GM21360 (cell line): ENCODE data around the gene SEMA5A.

Source experiments
- ATAC-seq: cut with Tn5 transposase; IDR thresholded peaks from one replicate; pipeline ENCODE4 v1.9.1; 2021; ENCODE audit warnings: mild to moderate bottlenecking, moderate library complexity; ENCODE audit not compliant: unreplicated experiment

SEMA5A gene

DNA sequence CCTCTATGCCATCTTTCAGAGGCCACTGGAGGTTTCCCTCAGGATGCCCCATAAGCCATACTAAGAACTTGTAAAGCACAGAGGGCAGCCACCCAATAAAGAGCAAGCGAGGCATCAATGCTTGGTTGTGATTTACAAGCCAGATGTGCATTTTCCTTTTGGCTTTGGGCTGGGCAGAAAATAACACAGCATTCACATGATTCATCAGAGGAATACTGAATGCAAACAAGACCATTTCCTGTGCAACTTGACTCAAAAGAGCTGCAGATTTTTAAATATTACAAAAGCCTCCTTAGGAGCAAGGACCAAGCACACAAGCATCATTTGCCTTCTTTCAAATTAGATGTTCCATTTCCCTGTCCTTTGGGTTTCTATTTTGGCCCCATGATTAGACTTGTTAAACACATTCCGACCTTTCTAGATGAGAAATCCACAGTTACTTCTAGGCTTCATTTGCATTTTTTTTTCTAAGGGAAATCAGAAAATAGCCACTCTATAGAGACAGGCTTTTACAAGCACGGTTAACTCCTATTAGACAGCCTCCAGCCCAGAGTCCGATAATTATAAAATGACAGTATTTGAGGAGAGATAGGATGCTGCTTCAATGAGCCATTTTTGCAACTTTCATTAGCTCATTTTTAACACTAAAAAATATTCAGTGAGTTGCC, 207.8 kb downstream of the SEMA5A start:
- ATAC-seq = no peak

DNA sequence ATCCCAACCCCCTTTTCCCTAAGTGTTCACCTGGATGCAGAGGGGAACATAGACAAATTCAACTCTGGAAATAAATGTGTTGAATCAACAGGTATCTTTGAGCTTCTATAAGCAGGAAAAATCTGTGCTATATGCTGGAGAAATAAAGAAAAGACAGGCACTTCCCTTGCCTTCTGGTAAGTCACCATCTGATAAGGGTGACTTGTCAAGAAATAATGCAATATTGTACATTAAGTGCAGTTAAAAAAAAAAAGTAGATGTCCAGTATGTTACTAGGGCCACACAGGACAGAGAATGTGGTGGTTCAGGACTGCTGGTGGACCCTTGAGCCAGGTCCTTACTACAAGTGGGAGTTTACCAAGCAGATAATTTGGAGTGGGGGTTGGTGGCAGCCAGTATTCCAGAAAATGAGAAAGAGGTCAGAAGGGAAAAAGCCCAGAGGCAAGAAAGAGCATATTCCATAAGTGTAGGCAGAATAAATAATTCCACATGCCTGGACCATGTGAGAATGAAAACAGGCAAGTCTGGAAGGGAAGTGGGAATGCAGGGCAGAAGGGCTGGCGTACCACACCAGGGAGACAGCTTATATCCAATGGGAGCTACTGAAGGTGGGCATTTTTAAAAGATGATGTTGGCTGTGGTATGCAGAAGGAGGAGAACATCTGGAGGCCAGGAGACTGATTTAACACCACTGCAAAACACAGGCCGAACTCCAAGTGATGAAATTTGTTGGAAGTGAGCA, 209.9 kb downstream of the SEMA5A start:
- no peak for ATAC-seq

DNA sequence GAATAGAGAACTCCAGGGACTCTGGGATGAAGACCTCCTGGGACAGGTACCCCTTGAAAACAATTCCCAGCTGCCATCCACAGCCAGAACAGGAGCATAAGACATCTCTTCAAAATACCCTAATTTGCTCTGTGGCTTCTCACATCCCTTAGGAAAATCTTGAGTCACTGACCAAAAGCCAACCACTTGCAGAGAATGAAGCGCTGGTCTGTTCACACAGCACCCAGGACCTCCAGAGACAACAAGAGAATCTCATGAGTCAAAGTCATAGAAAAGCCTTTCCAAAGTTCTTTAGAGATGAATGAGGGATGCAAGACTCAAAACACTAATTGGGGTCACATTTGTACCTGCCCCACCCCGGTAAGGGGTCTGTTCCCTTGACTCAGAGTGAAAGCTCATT, 210.6 kb downstream of the SEMA5A start:
- no peak for ATAC-seq

DNA sequence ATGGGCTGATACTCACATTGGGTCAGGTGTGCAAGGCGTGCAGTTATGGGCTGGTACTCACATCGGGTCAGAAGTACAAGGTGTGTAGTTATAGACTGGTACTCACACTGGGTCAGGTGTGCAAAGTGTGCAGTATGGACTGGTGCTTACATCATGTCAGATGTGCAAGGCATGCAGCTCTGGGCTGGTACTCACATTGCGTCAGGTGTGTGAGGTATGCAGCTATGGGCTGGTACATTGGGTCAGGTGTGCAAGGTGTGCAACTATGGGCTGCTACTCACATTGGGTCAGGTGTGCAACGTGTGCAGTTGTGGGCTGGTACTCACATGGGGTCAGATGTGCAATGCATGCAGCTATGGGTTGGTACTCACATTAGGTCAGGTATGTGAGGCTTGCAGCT, 213.8 kb downstream of the SEMA5A start:
- no peak for ATAC-seq

DNA sequence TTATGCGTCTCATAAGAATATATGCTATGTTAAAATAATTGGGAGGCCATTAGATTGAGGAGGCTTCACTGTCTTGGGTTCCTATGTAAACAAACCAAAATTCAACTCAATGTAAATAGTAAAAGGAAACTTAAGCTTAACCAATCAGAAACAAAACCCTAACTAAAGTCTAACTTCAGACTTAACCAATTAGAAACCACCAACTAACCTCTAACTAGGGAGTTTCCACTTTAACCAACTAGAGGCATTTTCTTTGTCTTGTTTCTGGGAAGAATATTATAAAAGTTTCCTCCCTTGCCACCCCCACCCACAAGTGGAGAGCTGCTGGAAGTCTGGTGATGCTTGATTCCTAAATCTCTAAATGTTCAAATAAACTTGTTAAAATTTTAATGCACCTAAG, 214.5 kb downstream of the SEMA5A start:
- no peak for ATAC-seq

DNA sequence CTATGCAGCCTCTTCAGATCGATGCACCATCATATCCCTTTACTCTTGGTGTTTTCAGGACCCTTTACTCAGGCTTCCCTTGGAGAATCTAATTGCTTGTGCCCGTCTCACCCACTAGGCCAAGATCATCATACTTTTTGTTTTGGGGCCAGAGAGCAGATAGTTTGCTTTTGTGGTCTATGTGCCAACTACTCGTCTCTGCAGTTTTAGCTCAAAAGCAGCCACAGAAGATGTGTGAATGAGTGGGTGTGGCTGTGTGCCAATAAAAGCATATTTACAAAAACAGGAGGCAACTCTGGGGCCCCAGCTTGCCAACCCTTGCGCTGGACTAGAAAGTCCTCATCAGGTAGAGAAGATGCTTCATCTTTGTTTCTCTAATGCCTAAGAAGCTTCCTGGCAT, 216.8 kb downstream of the SEMA5A start:
- ATAC-seq = no peak

DNA sequence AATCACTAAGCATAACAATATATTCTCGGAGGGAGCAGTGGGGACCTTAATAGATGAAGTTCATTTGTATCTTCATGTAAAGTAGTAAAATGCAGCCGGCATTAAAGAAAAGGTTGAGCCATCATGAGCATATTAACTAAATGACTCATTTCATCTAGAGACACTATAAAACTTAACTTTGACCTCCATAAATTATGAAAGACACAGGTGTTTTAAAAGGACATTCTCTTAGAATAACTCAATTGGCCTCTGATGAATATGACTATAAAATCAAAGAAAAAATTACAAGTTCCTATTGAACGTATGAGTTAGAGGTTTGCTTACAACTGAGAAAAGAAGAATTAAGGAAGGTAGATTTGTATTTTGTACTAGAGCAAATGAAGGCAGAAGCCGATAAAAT, 220.3 kb downstream of the SEMA5A start:
- ATAC-seq = no peak

DNA sequence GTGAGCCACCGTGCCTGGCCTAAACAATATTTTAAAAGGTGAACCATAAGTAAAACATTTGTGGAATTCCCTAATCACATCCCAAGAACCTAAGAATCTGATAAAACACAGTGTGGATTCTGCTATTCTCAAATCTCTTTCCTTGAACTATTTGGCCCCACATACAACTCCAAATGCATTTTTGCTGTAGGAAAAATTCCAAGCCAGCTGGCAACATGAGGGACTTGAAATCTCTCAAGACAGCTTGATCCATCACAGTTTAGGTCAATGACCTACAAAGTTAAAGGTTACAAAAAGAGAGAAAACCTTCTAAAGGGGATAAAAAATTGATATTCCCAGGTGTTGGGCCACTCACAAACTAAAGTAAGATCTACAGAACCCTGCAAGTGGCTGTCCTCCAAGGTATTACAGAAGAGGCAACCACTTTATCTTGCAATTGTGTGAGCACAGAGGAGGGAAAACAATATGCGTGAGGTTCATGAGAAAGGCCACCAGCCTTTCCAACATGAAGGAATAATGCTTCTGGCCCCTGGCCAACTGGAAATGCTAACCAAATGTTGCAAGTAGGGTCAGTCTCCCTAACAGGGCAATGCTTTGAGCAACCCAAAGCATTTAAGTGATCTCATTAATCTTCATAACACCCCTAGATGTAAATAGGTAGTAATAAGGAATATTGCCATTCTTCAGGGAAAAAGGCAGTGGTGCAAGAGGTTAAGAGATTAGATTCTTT, 221.4 kb downstream of the SEMA5A start:
- ATAC-seq = no peak

DNA sequence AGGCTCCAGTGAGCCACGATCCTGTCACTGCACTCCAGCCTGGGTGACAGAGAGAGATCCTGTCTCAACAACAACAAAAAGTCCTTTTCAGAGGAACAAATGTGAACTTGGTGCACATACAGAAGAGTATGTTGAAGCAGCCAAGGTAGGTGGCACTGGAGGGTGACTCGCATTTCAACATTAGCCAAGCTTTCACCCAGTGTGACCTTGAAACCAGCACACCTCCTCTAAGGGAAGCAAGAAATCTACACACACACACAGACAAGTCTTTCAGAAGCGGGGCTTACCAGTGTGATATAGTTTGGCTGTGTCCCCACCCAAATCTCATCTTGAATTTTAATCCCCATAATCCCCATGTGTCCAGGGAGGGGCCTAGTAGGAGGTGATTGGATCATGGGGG, 225.2 kb downstream of the SEMA5A start:
- no peak for ATAC-seq

DNA sequence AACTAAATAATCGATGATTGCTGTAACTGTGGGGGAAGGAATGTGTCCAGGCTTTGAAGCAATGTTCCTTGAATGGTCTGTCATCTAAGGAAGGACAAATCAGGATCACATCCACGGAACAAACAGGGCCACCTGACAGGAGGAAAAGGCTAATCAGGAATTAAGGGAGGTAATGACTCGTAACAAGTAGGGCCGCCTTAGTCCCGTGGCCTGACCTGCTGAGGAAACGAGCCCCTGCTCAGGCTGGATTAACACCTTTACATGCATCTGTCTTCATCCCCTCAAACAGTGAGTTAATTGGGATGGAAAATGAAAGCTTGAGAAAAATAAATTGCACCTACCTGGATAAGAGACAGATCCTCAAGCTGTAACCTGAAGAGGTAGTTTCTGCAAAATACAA, 227.8 kb downstream of the SEMA5A start:
- ATAC-seq = no peak

DNA sequence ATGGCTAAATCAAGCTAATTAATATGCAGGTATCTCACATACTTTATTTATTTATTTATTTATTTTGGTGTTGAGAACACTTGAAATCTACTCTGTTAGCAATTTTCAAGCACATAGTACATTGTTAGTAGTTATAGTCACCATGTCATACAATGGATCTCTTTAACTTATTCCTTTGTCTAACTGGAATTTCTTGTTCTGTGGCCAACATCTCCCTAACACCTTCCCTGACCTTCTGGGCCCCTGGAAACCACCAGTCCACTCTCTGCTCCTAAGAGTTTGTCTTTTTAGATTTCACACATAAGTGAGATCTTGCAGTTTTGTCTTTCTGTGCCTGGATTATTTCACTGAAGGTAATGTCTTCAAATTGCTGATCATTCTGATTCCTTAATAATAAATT, 229.1 kb downstream of the SEMA5A start:
- no peak for ATAC-seq

DNA sequence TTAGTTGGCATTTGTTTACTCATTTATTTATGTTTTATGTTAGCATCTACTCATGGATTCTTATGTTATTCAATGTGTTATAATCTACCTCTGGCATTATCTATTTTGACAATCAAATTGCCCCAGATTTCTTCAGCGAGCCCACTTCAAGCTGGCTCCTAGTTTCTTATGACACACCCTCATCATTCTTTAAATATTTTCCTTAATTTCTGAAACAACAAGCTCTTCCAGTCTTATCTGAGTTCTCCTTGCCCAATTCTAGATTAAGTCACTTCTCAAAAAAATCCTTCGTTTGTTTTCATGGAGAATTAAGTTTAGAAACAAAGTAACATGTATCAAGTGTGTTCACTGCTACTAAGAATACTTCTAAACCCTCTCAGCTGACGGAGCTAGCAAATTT, 229.8 kb downstream of the SEMA5A start:
- no peak for ATAC-seq

DNA sequence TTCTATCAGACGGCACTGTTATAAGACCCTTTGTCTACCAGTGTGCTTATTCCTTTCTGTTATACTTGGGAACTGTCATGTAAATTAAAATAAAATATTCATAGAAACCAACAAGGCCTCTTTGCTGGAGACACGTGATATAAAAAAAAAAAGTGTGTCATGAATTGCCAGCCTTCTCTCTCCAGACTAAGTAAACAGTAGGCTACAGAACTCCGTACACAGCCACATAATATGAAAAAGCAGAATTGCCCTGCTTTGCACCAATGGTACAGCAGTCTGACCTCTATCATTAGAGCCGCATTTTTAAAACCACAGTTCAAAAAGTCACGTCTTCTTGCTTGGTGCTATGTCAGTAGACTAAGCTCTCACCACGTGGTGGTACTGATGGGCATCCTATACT, 231.3 kb downstream of the SEMA5A start:
- no peak for ATAC-seq

DNA sequence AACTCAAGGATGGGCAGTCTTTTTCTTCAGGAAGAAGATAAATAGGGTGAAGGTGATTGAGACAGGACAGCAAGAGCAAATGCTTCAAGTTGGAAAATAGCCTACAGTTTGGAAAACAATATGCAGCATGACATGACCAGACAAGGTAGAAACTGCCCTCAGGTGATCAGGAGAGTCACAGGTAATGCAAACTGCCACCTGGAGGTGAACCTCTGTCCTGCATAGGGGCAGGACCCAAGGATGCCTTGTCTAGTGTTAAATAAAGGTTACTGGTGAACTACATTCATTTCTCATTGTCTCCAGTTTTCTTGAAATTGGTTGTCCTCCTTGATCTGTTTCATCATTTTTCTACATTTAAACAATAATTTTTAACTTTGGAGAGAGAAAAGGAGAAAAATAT, 232.1 kb downstream of the SEMA5A start:
- no peak for ATAC-seq

DNA sequence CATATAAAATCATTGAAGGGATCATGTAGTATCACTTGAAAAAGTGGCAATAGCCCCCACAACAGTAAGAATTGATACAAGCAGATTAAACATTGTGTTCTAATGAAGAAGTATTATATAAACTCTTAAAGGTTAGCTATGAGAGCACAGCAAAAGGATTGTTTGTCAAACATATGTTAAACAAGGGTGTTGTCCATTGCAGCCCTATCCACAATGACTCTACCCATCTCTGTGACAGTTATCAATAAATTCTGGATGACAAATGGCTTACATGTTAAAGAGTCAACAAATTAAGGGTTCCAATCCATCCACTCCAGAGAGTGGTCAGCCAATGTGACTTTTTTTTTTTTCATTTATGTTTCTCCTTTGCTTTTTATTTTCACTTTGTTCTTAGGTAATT, 238.7 kb downstream of the SEMA5A start:
- no peak for ATAC-seq

DNA sequence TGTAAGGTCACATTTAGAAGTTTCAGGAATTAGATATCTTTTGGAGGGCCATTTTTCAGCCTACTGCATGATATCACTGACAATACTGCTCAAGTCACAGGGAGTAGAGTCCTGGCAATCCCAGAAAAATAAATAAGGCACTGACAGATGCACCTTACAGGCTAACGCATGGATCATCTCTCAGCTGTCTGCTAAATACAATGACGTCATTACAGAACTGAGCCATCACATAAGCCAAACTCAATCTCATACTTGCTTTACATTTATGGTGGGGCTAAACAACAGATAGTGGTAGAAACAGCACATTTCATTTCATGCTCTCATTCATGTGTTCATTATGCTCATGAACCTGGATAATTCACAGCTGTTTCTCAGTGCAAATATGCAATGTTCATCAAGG, 243.7 kb downstream of the SEMA5A start:
- no peak for ATAC-seq

DNA sequence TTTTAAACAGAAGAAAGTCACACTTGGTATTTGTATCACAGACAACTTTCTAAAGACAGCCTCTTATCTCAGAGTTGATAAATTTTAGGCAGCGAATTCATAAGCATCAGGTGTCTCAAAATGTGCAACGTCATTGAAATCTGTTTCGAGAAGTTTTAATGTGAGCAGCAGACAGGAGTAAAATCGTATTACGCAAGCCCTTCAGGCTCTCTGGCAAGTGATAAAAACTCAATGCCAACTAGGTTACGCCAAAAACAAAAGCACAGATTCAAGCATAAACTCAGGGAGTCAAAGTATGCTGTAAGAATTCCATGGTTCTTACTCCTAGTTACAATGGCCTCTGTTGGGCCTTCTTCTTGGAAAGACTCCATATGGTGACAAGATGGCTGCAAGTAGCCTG, 244.7 kb downstream of the SEMA5A start:
- ATAC-seq = no peak

DNA sequence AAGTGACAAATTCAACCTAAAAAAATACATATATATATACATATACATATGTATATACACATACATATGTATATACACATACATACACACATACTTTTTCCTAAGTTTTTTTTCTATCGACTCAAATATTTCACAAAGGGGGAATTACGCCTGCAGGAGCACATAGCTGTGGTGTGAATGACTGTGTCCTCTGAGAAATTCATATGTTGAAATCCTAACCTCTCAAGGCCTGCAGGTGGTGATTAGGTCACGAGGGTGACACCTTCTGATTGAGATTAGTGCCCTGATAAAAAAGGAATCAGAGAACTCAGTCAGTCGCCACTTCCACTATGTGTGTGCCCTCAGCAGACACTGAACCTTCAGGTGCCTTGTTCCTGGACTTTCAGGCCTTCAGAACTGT, 248.7 kb downstream of the SEMA5A start:
- no peak for ATAC-seq

DNA sequence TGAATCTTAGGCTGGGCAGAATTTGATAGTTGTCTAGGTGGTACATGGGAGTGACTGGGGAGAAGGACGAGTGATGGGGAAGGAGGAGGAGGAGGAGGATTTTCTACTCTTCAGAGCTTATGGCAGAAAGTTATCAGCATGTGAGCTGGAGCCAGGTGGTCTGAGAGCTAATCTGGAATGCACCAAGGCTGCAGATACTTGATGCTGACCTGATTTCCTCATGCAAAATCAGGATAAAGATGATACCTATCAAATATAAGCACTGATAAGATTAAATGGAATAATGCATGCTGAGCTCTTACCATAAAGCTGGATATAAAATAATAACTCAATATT, 250.4 kb downstream of the SEMA5A start:
- ATAC-seq = no peak

DNA sequence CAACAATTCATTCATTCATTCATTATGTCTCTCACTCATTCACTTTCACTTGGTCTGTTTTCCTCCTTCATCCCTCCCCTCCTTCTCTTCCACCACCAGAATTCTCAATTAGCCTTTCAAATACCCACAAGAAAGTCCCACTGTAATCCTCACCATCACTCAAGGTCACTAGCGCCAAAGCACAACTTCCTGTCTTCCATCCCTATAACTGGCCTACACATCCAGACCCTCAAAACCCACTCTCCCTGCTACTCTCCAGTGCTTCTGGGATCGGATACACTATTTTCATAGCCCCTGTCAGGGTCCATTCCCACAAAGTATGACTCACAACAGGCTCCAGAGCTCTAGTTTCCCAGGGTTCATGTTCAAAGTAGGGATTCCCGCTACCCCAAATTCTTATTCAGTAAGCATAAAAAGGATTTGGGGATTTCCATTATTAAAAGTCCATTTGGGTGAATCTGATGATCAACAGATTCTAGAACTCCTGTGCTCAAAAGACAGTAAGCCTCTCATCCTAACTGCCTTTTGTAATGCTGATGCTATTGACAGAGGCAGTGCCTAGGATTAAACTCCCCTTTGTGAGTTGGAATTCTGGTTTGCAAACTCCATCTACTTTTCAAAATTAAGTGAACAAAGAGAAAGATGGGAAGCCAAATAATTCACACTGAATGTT, 250.9 kb downstream of the SEMA5A start:
- ATAC-seq = no peak

DNA sequence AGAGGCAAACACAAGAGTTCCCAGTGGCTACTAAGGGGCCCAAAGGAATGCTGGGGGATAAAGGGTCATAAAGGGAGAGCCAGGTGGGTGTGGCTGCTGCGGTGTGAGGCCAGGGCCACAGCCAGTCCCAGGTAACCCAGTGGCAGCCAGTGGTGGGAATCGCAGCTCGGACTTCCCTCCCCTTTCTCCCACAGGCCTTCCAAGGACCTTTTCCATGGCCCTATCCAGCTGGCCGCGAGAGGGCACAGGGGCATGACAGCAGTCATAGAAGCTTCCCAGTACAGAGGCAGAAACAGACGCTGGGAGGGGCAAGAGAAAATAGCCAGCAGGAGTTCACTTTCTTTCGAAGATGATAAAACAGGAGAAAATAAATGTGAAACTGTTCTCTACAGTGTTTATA, 257.6 kb downstream of the SEMA5A start:
- no peak for ATAC-seq

DNA sequence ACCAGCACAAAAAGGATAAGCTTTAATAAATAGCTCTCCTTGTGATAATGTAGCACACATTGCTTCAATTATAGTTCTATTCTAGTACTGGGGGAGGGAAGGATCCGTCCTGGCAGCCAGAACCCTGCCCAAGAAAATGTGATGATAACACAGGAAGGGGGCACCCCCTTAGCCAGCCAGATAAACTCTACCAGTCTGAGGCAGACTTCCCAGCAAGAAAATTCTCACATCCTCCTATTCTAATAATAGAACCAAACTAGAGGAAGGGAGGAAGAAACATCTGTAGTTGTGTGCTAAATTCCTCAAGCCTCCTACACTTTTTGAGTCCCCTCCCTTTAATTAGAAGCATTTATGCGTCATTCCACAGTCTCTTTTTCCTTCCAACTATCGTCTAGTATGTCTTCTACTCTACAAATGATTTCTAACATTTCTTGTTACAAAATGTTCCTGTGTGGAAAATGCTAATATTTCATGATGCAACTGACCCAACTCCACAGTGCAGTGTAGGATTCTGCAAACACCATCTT, 261.0 kb downstream of the SEMA5A start:
- no peak for ATAC-seq
